Liver (tissue), 9 donors: ENCODE data around the gene DYSF. TPM values are rescaled to one million over a fixed set of nuclear protein-coding genes. Genes with fewer than 3 reads are reported as not detected.

Experiments used
- DNase-seq: peaks from one replicate; pipeline ENCODE4 v3.0.0-alpha.2; 2017; ENCODE audit warnings: low spot score
- H3K27ac ChIP-seq, 2 donors: one replicate each; pipeline ENCODE4 v1.7.0; 2013; ENCODE audit warnings: inconsistent platforms in 2 of 2, low read length in 2 of 2, control low read depth in 1 of 2, low read depth in 1 of 2, mild to moderate bottlenecking in 1 of 2
- H3K27me3 ChIP-seq, 4 donors: one replicate each; pipeline versions ENCODE4 v1.6.1 to v1.7.0; 2013; ENCODE audit warnings: low read length in 3 of 4, inconsistent platforms in 1 of 4, mild to moderate bottlenecking in 1 of 4, moderate library complexity in 1 of 4; ENCODE audit not compliant: control insufficient read depth in 4 of 4, insufficient read depth in 4 of 4
- H3K36me3 ChIP-seq, 4 donors: one replicate each; pipeline versions ENCODE4 v1.6.1 to v1.7.0; 2013; ENCODE audit warnings: low read length in 3 of 4, mild to moderate bottlenecking in 3 of 4, low read depth in 1 of 4, moderate library complexity in 1 of 4; ENCODE audit not compliant: control insufficient read depth in 4 of 4, insufficient read depth in 3 of 4
- H3K4me1 ChIP-seq, 4 donors: one replicate each; pipeline versions ENCODE4 v1.6.1 to v1.7.0; 2013; ENCODE audit warnings: low read length in 3 of 4, mild to moderate bottlenecking in 3 of 4, moderate library complexity in 1 of 4; ENCODE audit not compliant: control insufficient read depth in 4 of 4, insufficient read depth in 4 of 4
- H3K4me3 ChIP-seq, 3 donors: one replicate each; pipeline versions ENCODE4 v1.6.1 to v1.7.0; 2013; ENCODE audit warnings: low read length in 3 of 3, control low read depth in 1 of 3, low read depth in 1 of 3, mild to moderate bottlenecking in 1 of 3
- H3K9ac ChIP-seq, 2 donors: one replicate each; pipeline ENCODE4 v1.7.0; 2013; ENCODE audit warnings: low read length in 2 of 2, mild to moderate bottlenecking in 2 of 2, moderate library complexity in 2 of 2, control low read depth in 1 of 2, low read depth in 1 of 2
- H3K9me3 ChIP-seq, 4 donors: one replicate each; pipeline versions ENCODE4 v1.6.1 to v1.7.0; 2013; ENCODE audit warnings: low read length in 3 of 4; ENCODE audit not compliant: control insufficient read depth in 4 of 4
- EGR1 ChIP-seq, 2 donors: IDR thresholded peaks; 2 replicates each; pipeline ENCODE4 v1.6.1; 2016 to 2018; ENCODE audit warnings: antibody characterized with exemption in 2 of 2, low read depth in 2 of 2
- FOXA1 ChIP-seq: IDR thresholded peaks from 2 replicates; pipeline ENCODE4 v1.6.1; 2016; ENCODE audit warnings: antibody characterized with exemption
- FOXA2 ChIP-seq: IDR thresholded peaks from 2 replicates; pipeline ENCODE4 v1.6.1; 2016; ENCODE audit warnings: antibody characterized with exemption
- GABPA ChIP-seq, 2 donors: IDR thresholded peaks in 1 of 2; conservative IDR thresholded peaks in 1 of 2; 2 replicates each; pipeline ENCODE4 v1.6.1; 2016; ENCODE audit warnings: antibody characterized with exemption in 2 of 2, mild to moderate bottlenecking in 1 of 2, moderate library complexity in 1 of 2
- HNF4A ChIP-seq, 2 donors: conservative IDR thresholded peaks; 2 replicates each; pipeline ENCODE4 v1.6.1; 2016; ENCODE audit warnings: antibody characterized with exemption in 2 of 2, mild to moderate bottlenecking in 2 of 2
- HNF4G ChIP-seq: IDR thresholded peaks from 2 replicates; pipeline ENCODE4 v1.6.1; 2016; ENCODE audit warnings: antibody characterized with exemption
- JUND ChIP-seq, 2 donors: IDR thresholded peaks; 2 replicates each; pipeline ENCODE4 v1.6.1; 2016; ENCODE audit warnings: antibody characterized with exemption in 2 of 2
- NR2F2 ChIP-seq: IDR thresholded peaks from 2 replicates; pipeline ENCODE4 v1.6.1; 2016; ENCODE audit warnings: antibody characterized with exemption
- RXRA ChIP-seq, 2 donors: IDR thresholded peaks; 2 replicates each; pipeline ENCODE4 v1.6.1; 2017 to 2018; ENCODE audit warnings: antibody characterized with exemption in 2 of 2, mild to moderate bottlenecking in 1 of 2
- SP1 ChIP-seq: IDR thresholded peaks from 2 replicates; pipeline ENCODE4 v1.6.1; 2018; ENCODE audit warnings: antibody characterized with exemption, mild to moderate bottlenecking
- TAF1 ChIP-seq: conservative IDR thresholded peaks from 2 replicates; pipeline ENCODE4 v1.6.1; 2016; ENCODE audit warnings: antibody characterized with exemption, mild to moderate bottlenecking
- YY1 ChIP-seq: IDR thresholded peaks from 2 replicates; pipeline ENCODE4 v1.6.1; 2016; ENCODE audit warnings: antibody characterized with exemption, mild to moderate bottlenecking
- WGBS: extraction: QIAGEN DNeasy Blood & Tissue Kit; methylation state at CpG from one replicate; pipeline ENCODE4 v1.1.7; 2013; 5-methylcytosine and 5-hydroxymethylcytosine counted together
- polyA plus RNA-seq, 2 donors: library from polyadenylated mRNA; stranded (reverse) in 1 of 2; unstranded in 1 of 2; fragments of 200-250 nt in 1 of 2; fragments of >200 nt in 1 of 2; fragmentation: Nextera tagmentation in 1 of 2; extraction: Ambion mirVana in 1 of 2; gene quantifications; one replicate each; pipeline versions ENCODE4 v1.2.1 to v1.2.3, GENCODE V29; 2013 to 2015
- total RNA-seq, 2 donors: library from RNA; depleted of rRNA; stranded (reverse); fragments of >200 nt; gene quantifications; one replicate each; pipeline ENCODE4 v1.2.3, GENCODE V29; 2014
- TF ChIP-seq, protein P1 (sequence below): fragments of 150-350 bp; IDR thresholded peaks from 2 replicates; pipeline ENCODE4 v1.5.1; 2017; ENCODE audit warnings: improper control_type of control experiment, low read depth, low read length; ENCODE audit not compliant: missing input control
- TF ChIP-seq, protein P2 (sequence below): IDR thresholded peaks from 2 replicates; pipeline ENCODE4 v1.6.1; 2016; ENCODE audit warnings: antibody characterized with exemption
- TF ChIP-seq, protein P3 (sequence below): IDR thresholded peaks from 2 replicates; pipeline ENCODE4 v1.6.1; 2016; ENCODE audit warnings: antibody characterized with exemption, mild to moderate bottlenecking
- TF ChIP-seq, protein P4 (sequence below): IDR thresholded peaks from 2 replicates; pipeline ENCODE4 v1.6.1; 2016; ENCODE audit warnings: antibody characterized with exemption
- donor health status: healthy.
- donor health status: healthy.
- donor health status: healthy.
- donor health status: healthy.
- donor health status: healthy.

The DYSF gene
- total and polyA plus RNA-seq, 4 donors = 8.5 to 20.8 (median 13.6) TPM

DNA sequence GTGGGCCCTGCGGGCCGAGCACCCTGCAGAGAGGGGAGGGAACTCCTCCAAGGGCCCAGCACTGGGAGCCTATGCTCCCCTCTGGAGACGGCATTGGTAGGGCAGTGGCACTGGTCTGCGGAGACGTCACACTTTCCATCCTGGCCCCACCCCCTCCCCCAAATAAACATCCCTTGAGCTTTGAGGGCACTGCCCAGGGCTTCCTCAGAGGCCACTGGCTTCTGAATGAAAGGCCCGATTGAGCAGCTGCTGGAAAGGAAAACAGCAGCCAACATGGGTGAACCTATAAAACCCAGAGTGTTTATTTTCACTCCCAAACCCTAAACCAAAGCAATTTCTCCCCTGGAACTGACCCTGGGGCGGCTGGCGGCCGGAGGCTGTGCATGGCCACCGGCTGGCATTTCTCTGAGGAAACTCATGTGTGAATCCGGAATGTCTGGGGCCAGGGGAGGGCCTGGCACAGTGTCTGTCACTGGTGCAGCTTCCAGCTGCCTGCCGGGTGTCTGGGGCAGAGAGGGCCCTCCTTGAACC, 138.9 kb downstream of the DYSF start (continued):
- TF ChIP-seq FOXA1 = no peak
- TF ChIP-seq RXRA (IDR thresholded peaks at IDR 0.05) = no peak
- no peak for TF ChIP-seq GABPA (IDR thresholded peaks at IDR 0.05 in 1 of 2, conservative IDR thresholded peaks at IDR 0.05 in 1 of 2)

DNA sequence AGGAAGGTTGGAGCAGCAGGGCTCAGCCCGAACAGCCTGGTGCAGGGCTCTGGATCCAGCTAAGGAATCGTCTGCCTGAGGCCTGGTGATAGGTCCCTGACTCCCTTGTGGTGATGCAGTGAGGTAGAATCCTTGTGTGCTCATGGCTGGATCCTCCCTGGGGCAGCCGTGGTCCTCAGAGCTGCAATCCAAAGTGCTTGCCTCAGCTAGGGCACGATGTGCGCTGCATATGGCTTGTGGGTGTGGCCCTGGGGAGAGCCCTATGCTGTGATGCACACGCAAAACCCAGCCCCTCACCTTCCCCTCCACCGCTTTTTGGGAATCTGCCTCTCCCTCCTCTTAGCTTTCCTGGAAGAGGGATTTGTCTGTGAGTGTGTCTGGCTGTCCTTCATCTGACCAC, 142.2 kb downstream of the DYSF start:
- no peak for TF ChIP-seq FOXA1
- TF ChIP-seq FOXA2 = no peak
- no peak for TF ChIP-seq JUND (IDR thresholded peaks at IDR 0.05)
- TF ChIP-seq YY1 = no peak
- no peak for TF ChIP-seq HNF4G
- TF ChIP-seq NR2F2 = no peak
- TF ChIP-seq, protein P1, sequence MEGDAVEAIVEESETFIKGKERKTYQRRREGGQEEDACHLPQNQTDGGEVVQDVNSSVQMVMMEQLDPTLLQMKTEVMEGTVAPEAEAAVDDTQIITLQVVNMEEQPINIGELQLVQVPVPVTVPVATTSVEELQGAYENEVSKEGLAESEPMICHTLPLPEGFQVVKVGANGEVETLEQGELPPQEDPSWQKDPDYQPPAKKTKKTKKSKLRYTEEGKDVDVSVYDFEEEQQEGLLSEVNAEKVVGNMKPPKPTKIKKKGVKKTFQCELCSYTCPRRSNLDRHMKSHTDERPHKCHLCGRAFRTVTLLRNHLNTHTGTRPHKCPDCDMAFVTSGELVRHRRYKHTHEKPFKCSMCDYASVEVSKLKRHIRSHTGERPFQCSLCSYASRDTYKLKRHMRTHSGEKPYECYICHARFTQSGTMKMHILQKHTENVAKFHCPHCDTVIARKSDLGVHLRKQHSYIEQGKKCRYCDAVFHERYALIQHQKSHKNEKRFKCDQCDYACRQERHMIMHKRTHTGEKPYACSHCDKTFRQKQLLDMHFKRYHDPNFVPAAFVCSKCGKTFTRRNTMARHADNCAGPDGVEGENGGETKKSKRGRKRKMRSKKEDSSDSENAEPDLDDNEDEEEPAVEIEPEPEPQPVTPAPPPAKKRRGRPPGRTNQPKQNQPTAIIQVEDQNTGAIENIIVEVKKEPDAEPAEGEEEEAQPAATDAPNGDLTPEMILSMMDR = no peak
- TF ChIP-seq, protein P2, sequence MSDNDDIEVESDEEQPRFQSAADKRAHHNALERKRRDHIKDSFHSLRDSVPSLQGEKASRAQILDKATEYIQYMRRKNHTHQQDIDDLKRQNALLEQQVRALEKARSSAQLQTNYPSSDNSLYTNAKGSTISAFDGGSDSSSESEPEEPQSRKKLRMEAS = no peak
- no peak for TF ChIP-seq HNF4A (conservative IDR thresholded peaks at IDR 0.05)
- TF ChIP-seq, protein P3, sequence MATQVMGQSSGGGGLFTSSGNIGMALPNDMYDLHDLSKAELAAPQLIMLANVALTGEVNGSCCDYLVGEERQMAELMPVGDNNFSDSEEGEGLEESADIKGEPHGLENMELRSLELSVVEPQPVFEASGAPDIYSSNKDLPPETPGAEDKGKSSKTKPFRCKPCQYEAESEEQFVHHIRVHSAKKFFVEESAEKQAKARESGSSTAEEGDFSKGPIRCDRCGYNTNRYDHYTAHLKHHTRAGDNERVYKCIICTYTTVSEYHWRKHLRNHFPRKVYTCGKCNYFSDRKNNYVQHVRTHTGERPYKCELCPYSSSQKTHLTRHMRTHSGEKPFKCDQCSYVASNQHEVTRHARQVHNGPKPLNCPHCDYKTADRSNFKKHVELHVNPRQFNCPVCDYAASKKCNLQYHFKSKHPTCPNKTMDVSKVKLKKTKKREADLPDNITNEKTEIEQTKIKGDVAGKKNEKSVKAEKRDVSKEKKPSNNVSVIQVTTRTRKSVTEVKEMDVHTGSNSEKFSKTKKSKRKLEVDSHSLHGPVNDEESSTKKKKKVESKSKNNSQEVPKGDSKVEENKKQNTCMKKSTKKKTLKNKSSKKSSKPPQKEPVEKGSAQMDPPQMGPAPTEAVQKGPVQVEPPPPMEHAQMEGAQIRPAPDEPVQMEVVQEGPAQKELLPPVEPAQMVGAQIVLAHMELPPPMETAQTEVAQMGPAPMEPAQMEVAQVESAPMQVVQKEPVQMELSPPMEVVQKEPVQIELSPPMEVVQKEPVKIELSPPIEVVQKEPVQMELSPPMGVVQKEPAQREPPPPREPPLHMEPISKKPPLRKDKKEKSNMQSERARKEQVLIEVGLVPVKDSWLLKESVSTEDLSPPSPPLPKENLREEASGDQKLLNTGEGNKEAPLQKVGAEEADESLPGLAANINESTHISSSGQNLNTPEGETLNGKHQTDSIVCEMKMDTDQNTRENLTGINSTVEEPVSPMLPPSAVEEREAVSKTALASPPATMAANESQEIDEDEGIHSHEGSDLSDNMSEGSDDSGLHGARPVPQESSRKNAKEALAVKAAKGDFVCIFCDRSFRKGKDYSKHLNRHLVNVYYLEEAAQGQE = no peak
- H3K4me1 ChIP-seq = no peaks in the 10 kb centered on the region
- H3K9me3 ChIP-seq = no peaks in the 10 kb centered on the region
- no peak for DNase-seq
- peaks cover 2 to 20% (median 12%) of the 10 kb centered on the region in 4 donors for H3K36me3 ChIP-seq
- H3K27me3 ChIP-seq = no peaks in the 10 kb centered on the region
- no peak overlapping the region for H3K4me3 ChIP-seq
- H3K27ac ChIP-seq = no peak overlapping the region
- H3K9ac ChIP-seq = no peak overlapping the region
- 90% methylated on average over 7 of the region's 7 CpGs for WGBS

DNA sequence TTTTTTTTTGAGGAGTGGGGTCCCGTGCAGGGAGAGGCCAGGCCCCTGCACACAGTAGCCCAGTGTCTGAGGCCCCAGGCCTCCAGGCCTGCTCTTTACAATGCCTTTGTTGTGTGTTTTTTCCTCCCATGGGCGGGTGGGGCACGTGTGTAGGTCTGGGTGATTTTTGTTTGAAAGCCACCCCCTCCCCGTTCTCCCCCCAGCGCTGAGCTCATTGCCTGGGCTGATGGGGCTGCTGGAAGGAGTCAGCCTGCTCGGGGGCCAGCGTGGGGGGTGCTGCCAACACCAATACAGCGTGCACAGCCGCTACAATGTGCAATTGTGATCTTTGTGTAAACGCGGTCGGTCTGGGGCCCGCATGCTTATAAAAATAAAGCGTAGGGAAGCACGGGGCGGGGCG, 142.7 kb downstream of the DYSF start:
- 83% methylated on average over 17 of the region's 17 CpGs for WGBS
- H3K27ac ChIP-seq = no peak overlapping the region

More for the DNA sequence above, 142.7 kb downstream of the DYSF start:
- peaks cover 2 to 18% (median 9%) of the 10 kb centered on the region in 4 donors for H3K36me3 ChIP-seq
- no peak for DNase-seq
- no peaks in the 10 kb centered on the region for H3K9me3 ChIP-seq
- no peaks in the 10 kb centered on the region for H3K4me1 ChIP-seq
- TF ChIP-seq TAF1 (no peak), HNF4G (no peak), YY1 (no peak), EGR1 (IDR thresholded peaks at IDR 0.05; ENCODE audit: low read depth in 2 of 2) (no peak), JUND (IDR thresholded peaks at IDR 0.05) (no peak), FOXA2 (no peak), HNF4A (conservative IDR thresholded peaks at IDR 0.05) (no peak), SP1 (no peak), RXRA (IDR thresholded peaks at IDR 0.05) (no peak)
- TF ChIP-seq, protein P4, sequence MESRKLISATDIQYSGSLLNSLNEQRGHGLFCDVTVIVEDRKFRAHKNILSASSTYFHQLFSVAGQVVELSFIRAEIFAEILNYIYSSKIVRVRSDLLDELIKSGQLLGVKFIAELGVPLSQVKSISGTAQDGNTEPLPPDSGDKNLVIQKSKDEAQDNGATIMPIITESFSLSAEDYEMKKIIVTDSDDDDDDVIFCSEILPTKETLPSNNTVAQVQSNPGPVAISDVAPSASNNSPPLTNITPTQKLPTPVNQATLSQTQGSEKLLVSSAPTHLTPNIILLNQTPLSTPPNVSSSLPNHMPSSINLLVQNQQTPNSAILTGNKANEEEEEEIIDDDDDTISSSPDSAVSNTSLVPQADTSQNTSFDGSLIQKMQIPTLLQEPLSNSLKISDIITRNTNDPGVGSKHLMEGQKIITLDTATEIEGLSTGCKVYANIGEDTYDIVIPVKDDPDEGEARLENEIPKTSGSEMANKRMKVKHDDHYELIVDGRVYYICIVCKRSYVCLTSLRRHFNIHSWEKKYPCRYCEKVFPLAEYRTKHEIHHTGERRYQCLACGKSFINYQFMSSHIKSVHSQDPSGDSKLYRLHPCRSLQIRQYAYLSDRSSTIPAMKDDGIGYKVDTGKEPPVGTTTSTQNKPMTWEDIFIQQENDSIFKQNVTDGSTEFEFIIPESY = no peak
- TF ChIP-seq, protein P2 = no peak
- TF ChIP-seq, protein P1 = no peak
- no peak overlapping the region for H3K4me3 ChIP-seq
- H3K9ac ChIP-seq = no peak overlapping the region
- no peaks in the 10 kb centered on the region for H3K27me3 ChIP-seq
